Retinal pigment epithelial cell (primary cell): ENCODE results near the gene C12orf75.

ENCODE experiments used
- DNase-seq: peaks from one replicate; pipeline ENCODE4 v3.0.0-alpha.2; 2010; ENCODE audit warnings: low read depth
- H3K4me3 ChIP-seq: 2 replicates; pipeline ENCODE4 v1.5.1; 2011; ENCODE audit warnings: mild to moderate bottlenecking, low read length, control low read depth, moderate library complexity
- CTCF ChIP-seq: conservative IDR thresholded peaks from 2 replicates; pipeline ENCODE4 v1.5.1; 2011; ENCODE audit warnings: low read depth, low read length, control low read depth, inconsistent platforms

The C12orf75 gene

GRCh38 chr12:105378911-105379310 lies 48.4 kb downstream of the C12orf75 start:
- H3K4me3 ChIP-seq, result no peak overlapping the region
- no peak for DNase-seq
- TF ChIP-seq CTCF, result peak; percentile 49

- peak; percentile 76 for TF ChIP-seq CTCF
- peak overlapping the region; percentile 46 for H3K4me3 ChIP-seq
- DNase-seq, result no peak
Measured at GRCh38 chr12:105382771-105383622, 52.5 kb downstream of the C12orf75 start.

GRCh38 chr12:105384220-105384619 lies 53.7 kb downstream of the C12orf75 start:
- TF ChIP-seq CTCF, result no peak
- H3K4me3 ChIP-seq, result no peak overlapping the region
- DNase-seq, result no peak

- no peak overlapping the region for H3K4me3 ChIP-seq
- TF ChIP-seq CTCF, result no peak
- no peak for DNase-seq
Measured at GRCh38 chr12:105384916-105385535, 54.5 kb downstream of the C12orf75 start.

GRCh38 chr12:105386431-105386830 lies 55.9 kb downstream of the C12orf75 start:
- no peak for TF ChIP-seq CTCF
- no peak for DNase-seq

GRCh38 chr12:105391231-105391630 lies 60.7 kb downstream of the C12orf75 start:
- DNase-seq, result no peak
- no peak overlapping the region for H3K4me3 ChIP-seq
- TF ChIP-seq CTCF, result no peak

More at GRCh38 chr12:105386431-105386830, 55.9 kb downstream of the C12orf75 start:
- H3K4me3 ChIP-seq, result no peak overlapping the region

- DNase-seq, result no peak
- no peak for TF ChIP-seq CTCF
- no peak overlapping the region for H3K4me3 ChIP-seq
Measured at GRCh38 chr12:105393587-105393986, 63.1 kb downstream of the C12orf75 start.
